AG09309 (cell line): ENCODE results near the gene ZNF771.
"Not testable (repeated sequence)": the region's sequence is repeated elsewhere in the genome, so short reads cannot be mapped to it uniquely, and the experiment has no call there.

Source experiments
- DNase-seq: peaks from one replicate; pipeline ENCODE4 v3.0.0-alpha.2; 2010; ENCODE audit warnings: low read depth
- H3K4me3 ChIP-seq: 2 replicates; pipeline ENCODE4 v1.5.1; 2011; ENCODE audit warnings: mild to moderate bottlenecking, low read depth, low read length, moderate library complexity; ENCODE audit not compliant: control insufficient read depth
- CTCF ChIP-seq: IDR thresholded peaks from 2 replicates; pipeline ENCODE4 v1.5.1; 2011; ENCODE audit warnings: mild to moderate bottlenecking, low read depth, low read length, inconsistent platforms; ENCODE audit not compliant: insufficient read depth, control insufficient read depth; ENCODE audit errors: missing control alignments

Gene ZNF771

GRCh38 chr16:30445149-30445407, 37.7 kb downstream of the ZNF771 start:
- TF ChIP-seq CTCF = no peak
- H3K4me3 ChIP-seq = peak overlapping the region; percentile 68
- no peak for DNase-seq

DNA sequence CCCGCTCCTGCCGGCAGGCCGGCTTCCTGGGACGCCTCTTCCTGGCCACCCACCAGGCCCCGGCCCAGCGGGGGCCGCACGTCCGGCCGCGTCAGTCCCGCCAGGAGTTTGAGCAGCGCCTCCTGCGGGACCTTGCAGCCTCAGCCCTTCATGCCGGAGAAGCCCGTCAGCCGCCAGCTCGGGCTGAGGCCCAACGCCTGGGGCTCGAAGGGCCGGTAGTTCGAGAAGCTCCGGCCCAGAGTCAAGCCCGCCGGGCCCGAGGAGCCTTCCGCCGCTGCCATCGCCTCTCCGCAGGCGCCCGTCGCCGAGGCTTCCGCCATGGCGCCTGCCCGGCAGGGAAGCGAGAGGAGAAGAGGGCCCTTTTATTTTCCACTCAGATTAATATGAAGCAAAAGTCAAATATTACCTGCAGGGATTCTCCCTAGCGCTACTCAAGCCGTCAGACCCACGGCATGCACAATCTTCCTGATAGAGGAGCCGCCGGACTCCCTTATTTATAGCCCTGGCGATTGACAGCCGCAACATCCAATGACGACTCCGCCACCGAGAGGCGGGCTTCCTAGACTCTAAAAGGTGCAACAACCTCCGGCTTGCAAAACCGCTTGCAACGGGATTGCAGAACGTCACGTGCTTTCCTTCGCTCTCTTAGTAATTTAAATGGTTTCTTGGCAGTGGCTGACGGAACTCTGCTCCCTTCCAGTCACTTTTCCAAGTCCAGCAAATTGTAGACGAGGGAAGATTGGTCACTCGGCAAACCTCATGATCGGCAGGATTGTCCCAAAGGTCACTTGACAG, 38.2 kb downstream of the ZNF771 start, which contains the start of gene SEPHS2:
SEPHS2 (minus strand) TSS at position 467 of the 795 bp plus-strand sequence; CDS start at position 320, 147 bp downstream.
- TF ChIP-seq CTCF = peak; percentile 54
- peak within 1 kb of the TSS; percentile 68 for H3K4me3 ChIP-seq
- peak; percentile 92 for DNase-seq

DNA sequence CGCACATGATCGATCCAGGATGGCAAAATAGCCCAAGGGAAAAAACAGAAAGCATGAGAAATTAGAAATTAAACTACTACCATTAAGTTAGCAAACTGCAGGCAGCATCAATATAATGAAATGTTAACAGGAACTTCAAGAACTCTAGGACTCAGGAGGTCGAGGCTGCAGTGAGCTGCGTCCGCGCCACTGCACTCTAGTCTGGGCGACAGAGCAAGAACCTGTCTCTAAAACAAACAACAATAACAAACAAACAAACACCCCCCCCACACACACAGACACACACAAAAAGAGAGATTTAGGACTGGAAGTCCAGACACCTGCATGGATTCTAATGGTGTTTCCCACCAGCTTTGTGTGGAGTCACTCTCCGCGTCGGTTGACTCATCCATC, 38.8 kb downstream of the ZNF771 start:
- peak overlapping the region; percentile 68 for H3K4me3 ChIP-seq
- TF ChIP-seq CTCF = no peak
- DNase-seq = no peak

GRCh38 chr16:30447512-30448226, 40.3 kb downstream of the ZNF771 start:
- TF ChIP-seq CTCF = no peak
- no peak for DNase-seq
- H3K4me3 ChIP-seq = no peak overlapping the region

DNA sequence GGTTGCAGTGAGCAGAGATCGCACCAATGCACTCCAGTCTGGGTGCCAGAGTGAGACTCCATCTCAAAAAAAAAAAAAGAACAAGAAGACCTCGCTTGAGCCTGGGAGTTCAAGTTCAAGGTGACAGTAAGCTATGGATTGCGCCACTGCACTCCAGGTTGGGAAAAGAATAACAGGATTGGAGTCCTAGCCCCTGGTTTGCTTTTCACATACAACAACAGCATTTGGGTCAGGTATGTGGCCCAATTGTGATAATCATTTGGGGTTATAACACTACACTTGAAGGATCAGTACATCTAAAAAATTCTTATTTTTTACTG, 41.7 kb downstream of the ZNF771 start:
- TF ChIP-seq CTCF = no peak
- H3K4me3 ChIP-seq = no peak overlapping the region
- DNase-seq = no peak

DNA sequence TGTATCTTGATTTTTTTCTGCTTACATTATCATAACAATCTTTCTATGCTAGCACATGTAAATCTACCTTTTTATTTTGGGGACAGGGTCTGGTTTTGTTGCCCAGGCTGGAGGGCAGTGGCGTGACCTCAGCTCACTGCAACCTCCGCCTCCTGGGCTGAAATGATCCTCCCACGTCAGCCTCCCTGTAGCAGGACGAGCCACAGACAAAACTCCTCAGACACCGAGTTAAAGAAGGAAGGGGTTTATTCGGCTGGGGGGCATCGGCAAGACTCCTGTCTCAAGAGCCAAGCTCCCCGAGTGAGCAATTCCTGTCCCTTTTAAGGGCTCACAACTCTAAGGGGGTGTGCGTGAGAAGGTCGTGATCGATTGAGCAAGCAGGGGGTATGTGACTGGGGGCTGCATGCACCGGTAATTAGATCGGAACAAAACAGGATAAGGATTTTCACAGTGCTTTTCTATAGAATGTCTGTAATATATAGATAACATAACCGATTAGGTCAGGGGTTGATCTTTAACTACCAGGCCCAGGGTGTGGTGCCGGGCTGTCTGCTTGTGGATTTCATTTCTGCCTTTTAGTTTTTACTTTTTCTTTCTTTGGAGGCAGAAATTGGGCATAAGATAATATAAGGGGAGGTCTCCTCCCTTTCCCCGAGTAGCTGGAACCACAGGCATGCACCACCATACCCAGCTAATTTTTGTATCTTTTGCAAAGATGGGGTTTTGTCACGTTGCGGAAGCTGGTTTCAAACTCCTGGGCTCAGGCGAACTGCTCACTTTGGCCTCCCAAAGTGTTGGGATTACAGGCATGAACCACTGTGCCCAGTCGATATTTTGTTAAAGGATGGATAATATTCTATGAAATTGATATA, 45.5 kb downstream of the ZNF771 start:
- H3K4me3 ChIP-seq, DNase-seq: not testable (repeated sequence)

GRCh38 chr16:30456302-30456701, 48.9 kb downstream of the ZNF771 start:
- no peak for DNase-seq
- no peak for TF ChIP-seq CTCF
- no peak overlapping the region for H3K4me3 ChIP-seq
